OCI-LY7 (cell line): ENCODE measurements around the gene STAMBPL1.

ENCODE experiments used
- EZH2phosphoT487 ChIP-seq: fragments of 200-600 bp; sonication (generic); IDR thresholded peaks from 2 replicates; pipeline ENCODE4 v1.6.1; 2018; ENCODE audit warnings: low read depth, borderline replicate concordance, mild to moderate bottlenecking, mixed run types, antibody characterized with exemption, low read length, moderate library complexity, mixed read lengths
- TF ChIP-seq, protein P1 (sequence below): fragments of 200-600 bp; sonication (generic); conservative IDR thresholded peaks from 2 replicates; pipeline ENCODE4 v1.5.1; 2014; ENCODE audit warnings: mild to moderate bottlenecking, antibody characterized with exemption, low read length, moderate library complexity, mixed read lengths

DNA sequence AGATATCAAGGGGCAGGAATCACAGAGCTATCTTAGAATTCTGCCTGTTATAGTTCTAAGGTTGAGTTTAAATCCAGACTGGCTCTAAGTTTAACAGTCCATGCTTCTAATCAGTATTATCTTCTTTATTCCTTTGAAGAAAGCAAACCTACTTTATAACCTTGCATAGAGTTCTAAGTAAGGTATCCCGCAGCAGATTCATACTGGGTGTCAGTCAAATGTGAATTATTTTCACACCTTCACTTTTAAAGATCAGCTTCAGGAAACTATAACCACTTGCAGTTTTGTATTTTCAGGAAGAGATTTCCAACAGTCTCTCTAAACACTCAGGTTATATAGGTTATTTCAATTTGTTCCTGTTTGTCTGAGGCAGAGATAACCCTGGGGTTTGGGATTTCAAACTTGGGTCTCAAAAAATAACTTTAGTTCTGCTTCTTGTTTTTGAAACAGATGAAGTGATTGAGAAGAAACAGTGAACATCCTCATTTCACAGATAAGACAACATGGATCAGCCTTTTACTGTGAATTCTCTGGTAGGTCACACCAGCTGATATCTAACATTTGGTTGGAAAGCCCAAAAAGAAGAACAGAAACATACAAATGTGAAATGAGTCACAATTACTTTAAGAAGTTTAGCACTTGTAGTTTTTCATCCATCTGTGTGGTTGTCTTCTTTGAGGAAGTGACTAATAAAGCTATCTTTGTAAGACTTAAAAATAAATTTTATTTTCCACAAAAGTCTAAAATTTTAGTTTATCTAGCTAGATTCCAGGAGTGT lies 21.4 kb downstream of the STAMBPL1 start:
- TF ChIP-seq, protein P1, sequence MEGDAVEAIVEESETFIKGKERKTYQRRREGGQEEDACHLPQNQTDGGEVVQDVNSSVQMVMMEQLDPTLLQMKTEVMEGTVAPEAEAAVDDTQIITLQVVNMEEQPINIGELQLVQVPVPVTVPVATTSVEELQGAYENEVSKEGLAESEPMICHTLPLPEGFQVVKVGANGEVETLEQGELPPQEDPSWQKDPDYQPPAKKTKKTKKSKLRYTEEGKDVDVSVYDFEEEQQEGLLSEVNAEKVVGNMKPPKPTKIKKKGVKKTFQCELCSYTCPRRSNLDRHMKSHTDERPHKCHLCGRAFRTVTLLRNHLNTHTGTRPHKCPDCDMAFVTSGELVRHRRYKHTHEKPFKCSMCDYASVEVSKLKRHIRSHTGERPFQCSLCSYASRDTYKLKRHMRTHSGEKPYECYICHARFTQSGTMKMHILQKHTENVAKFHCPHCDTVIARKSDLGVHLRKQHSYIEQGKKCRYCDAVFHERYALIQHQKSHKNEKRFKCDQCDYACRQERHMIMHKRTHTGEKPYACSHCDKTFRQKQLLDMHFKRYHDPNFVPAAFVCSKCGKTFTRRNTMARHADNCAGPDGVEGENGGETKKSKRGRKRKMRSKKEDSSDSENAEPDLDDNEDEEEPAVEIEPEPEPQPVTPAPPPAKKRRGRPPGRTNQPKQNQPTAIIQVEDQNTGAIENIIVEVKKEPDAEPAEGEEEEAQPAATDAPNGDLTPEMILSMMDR: no peak
- TF ChIP-seq EZH2phosphoT487: no peak
